HG02852 (cell line): Measurements from ENCODE around the gene CSF2RB.
A peak's percentile ranks its signal among the peaks of the same experiment; 100 is the strongest.
"Not testable (repeated sequence)": the region's sequence is repeated elsewhere in the genome, so short reads cannot be mapped to it uniquely, and the experiment has no call there.

Experiments used
- ATAC-seq: cut with Tn5 transposase; IDR thresholded peaks from one replicate; pipeline ENCODE4 v1.9.1; 2021; ENCODE audit warnings: mild to moderate bottlenecking, moderate library complexity; ENCODE audit not compliant: unreplicated experiment

Gene CSF2RB

DNA sequence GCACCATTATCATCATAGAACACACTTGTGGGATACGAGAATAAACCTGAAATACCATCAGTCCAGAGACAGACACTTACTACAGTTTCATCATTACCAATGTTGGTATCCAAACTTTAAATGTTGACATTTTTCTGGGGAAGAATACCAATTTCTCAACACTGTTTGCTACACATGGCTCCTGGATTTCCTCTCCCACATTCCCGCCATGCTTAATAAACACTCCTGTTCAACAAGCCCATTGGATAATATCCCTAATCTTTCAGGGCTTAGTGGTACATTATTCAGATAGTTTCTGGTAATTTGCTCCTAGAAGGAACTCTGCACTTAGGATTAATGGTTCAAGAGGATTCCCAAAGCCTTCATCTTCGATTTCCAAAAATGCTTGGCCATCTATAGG, 48.2 kb downstream of the CSF2RB start:
- ATAC-seq = no peak

DNA sequence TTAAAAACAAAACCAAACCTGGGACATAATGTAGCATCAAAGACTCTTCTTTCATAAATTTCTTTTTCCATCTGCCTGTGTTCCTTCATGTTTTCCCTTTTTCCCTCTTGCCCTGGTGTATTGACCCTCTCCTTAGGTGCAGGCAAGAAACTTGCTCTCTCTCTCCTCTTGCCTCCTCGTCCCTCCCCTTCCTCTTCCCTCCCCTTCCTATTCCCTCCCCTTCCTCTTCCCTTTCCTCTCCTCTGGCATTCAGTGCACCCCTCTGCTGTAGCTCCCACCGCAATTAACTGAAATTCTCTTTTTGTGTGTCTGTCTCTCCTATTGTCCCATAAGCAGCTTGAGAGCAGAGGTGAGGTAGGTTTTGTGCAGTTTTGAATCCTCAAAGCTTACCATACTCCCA, 49.9 kb downstream of the CSF2RB start:
- ATAC-seq = no peak

DNA sequence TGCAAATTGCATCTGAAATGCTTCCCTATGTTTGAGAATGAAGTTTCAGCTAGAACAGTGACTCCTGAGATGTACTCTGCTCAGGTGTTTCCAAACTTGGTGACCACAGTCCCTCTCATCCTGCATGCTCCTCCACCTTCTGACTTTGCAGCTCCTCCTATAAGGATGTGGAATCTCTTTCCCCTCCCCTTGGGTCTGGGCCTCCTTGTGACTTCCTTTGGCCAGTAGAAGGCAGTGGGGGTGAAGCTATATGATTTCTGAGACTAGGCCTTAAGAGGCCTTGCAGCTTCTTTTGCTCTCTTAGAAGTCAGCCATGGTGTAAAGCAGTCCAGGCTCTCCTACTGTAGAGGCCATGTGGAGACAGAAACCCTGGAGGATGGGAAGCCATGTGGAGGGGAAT, 50.7 kb downstream of the CSF2RB start:
- ATAC-seq = no peak

DNA sequence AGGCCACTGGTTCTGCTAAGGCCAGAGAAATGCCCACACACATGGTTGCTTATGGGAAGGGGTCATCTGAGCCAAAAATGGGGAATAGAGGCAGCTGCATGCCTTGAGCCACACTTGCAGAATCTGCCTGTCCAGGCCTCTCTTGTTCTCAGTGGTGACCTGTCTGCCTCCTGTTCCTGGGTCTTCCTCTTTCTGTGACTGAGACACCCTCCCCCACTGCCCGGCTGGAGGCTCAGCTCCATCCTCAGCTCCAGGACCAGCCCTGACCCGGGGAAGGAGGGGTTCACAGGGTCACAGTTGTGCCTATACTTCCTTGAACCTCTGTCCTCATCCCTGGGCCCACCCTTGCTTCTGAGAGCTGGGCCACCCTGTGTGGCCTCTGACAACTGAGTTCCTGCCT, 52.3 kb downstream of the CSF2RB start:
- ATAC-seq = no peak

DNA sequence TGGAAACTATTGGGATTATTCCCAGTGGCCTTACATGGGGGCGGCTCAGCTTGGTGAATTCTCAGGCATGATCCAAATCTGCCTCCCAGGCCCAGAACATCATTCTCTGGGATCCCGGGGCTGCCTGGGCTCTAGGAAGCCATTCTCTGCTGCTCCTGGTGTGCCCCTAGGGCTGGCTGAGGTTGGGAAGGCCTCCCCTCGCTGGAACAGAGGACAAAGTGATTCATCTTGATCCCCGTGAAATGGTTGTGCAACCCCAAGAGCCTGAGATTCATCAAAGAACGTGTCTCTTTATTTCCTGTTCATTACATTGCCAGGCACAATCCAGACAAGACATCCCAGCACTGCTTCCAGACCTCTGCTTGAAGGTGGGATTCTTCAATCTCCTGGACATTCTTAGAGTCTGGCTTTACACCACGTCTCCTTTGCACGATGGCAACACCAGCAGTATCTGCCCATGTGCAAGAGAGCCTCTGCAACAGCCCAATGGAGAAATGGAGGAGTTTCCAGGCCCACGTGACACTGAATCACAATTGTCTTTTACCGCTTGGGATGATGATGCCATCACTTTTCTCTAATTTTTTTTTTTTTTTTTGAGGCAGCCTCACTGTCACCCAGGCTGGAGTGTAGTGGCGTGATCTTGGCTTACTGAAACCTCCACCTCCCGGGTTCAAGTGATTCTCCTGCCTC, 53.6 kb downstream of the CSF2RB start:
- ATAC-seq = no peak

DNA sequence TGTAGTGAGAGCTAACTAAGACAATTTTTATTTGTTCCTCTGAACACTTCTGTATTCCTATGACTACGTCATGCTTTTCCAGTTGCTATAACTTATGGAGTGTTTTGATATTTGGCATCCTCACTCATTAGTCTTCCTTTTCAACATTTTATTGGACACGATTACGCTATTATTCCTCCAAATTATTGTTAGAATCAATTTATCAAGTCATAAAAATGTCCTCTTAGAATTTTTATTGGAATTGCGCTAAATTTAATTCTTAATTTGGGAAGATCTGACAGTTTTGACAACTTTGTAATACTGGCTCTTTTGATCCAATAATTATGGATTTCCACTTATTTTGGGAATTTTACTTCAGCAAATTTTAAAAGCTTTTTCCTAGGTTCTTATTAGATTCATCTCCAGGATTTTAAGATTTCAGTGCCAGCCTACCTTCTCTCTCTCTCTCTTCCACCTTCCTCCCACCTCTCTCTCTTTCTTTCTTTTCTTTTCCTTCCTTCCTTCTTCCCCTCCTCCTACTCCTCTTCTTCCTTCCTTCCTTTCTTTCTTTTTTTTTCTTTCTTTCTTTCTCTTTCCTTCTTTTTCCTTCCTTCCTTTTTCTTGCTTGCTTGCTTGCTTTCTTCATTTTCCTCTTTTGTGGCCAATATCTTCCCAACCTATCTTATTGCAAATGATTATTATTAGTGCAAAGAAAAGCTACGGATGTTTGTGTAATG, 55.0 kb downstream of the CSF2RB start:
- ATAC-seq = no peak

DNA sequence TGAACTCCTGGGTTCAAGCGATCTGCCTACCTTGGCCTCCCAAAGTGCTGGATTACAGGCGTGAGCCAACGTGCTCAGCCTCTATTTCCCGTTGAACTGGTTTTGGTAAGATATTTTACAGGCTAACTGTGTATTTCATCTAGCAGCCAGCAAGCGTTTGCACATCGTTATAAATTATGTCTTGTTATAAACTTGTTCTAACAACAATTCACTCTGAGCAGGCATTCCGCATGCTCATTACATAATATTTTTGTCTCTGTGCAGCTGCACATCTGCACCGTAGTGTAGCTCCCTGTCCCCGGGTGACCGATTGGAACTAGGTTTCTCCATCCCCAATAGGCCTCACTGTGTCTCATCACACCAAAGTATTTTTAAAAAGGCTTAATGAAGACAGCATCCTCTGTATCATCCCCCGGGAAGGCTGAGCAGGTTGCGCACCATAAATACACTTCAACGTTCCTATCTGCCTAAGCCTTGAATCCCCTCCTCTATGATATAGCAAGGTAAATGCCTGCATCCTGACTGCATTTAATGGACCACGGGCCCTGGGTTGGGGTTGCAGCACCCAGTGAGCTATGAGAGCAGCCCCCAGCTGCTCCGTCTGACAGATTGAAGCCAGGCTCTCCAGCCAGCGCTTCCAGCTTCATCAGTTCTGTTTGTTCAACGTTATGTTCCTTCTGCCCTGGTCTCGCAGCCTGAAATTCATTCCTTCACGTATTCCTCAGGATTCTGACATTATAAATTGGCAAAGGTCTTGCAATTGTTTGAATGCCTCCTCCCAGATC, 58.1 kb downstream of the CSF2RB start:
- ATAC-seq = no peak

DNA sequence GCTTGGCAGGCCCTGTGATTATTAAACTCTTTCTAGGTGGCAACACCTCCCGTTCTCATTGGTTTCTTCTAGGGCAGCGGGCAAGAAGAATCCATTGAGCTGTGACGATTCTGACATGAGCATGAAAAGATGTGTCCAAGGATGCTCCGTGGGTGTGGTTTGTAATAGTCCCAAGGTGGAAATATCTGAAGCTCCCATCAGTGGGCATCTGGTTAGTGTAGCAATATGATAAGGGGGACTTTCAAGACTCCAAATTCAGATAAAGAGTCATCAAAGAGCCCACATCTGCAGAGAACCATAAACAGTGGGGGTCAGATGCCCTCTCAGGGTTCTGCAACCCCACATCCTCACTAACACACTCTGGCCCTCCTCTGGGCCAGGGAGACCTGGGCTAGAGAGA, 63.2 kb downstream of the CSF2RB start:
- ATAC-seq = no peak

DNA sequence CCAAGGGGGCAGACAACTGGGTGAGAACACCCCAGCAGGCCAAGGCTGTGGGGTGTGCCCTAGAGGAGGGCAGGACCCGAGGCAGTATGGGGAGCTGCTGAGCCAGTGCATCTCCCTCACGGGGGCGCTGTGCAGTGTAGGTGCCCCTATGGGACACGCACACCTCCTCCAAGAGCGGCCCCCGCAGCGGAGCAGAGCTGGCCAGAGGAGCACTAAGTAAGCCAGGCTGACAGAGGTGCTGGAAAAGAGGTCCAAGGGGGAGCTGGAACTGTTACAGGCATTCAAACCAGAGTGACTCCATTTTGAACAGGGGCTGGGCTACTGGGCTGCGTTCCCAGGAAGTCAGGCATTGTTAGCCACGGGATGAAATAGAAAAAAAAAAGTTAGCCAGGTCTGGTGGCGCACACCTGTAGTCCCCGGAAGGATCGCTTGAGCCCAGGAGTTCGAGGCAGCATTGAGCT, 64.0 kb downstream of the CSF2RB start:
- no peak for ATAC-seq

DNA sequence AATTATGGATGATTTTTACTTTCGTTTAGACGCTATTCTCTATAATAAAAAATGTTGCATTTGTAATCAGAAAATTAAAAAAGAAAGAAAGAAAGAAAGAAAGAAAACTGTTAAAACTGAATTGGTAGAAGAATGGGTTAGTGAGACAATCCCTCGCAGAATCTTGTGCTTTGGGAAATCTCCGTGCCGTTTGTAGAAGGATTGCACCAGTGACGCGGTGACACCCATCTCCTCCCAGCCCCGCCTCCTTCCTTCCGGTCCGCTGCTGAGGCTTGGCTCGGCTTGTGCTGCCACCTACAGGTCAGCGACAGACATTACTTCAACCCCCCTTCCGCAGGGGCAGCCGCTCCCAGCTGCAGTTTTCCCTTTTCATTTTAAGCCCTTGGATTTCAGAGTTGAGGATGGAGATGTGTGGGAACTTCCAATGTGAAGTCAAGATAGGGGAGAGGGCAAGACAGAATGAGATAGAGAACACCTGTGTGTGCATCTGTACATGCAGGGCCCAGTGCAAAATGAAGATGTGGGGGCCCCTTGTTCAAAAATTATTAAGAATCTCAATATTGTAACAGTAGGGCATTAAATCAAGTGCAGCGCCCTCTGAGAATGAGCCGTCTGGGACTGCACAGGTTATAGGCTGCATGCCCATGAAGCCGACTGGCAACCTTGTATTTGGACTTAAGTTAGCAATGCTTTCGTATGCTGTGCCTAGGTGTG, 64.7 kb downstream of the CSF2RB start:
- peak; percentile 56 for ATAC-seq

DNA sequence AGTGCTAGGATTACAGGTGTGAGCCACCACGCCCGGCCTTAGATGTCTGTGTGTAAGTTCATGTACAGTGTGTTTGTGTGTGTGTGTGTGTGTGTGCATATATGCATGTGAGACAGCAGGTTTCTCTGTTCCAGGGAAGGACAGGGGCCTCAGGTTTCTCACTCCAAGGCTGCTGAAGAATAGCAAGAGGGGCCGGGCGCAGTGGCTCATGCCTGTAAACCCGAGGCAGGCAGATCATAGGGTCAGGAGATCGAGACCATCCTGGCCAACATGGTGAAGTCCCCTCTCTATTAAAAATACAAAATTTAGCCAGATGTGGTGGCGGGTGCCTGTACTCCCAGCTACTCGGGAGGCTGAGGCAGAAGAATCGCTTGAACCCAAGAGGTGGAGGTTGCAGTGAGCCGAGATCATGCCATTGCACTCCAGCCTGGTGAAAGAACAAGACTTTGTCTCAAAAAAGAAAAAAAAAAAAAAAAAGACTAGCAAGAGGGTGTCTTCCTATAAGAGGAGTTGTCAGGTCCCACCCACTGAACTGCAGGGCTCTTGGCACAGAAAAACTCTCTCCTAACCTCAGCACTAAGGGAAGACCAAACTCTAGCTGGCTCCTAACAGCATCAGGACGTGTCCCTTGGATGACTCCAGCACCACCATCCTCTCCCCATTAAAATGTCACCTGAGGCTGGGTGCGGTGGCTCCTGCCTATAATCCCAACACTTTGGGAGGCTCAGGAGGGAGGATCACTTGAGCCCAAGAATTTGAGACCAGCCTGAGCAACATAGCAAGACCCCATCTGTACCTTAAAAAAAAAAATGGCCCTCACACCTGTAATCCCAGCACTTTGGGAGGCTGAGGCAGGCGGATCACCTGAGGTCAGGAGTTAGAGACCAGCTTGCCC, 65.8 kb downstream of the CSF2RB start:
- ATAC-seq = no peak

DNA sequence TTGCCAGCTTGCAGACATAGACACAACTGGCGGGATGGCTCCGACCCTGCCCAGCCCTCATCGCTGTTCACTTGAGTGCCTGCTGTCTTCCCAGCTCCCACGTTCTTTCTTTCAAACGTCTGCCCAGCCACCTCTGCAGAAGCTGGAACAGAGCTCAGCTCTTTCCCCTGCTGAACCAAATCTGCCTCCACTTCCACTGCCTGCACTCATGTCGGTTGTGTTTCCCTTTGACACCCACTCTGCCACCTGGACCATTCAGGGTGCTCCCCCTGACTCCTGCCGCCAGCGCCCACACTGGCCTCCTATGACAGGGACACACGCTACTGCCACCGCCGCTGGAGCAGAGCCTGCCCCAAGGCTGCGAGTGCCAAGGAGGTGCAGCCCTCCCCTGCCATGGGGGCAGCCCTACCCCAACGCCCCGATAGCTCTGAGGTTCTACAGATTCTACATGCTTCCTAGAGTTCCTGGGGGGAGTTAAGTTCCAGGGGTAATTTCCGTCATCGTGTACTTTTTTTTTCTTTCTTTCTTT, 67.9 kb downstream of the CSF2RB start:
- no peak for ATAC-seq

DNA sequence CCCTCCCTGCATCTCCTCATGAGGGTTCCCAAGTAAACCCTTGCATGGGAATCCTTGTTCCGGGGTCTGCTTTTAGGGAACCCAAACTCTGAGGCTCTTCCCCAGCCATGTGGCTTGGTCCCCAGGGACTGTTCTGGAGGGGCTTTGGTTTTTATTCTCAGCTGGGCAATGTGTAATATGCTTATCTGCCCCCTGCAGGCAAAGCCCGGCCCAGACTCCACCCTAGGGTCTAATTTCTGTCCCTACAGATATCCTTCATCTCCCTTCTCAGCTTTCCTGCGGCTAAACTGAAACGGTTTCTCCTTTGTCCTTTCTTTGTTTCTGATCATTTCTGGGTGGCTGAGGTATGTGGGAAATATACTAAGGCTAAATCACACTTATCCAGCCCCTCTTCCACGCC, 68.7 kb downstream of the CSF2RB start:
- no peak for ATAC-seq

DNA sequence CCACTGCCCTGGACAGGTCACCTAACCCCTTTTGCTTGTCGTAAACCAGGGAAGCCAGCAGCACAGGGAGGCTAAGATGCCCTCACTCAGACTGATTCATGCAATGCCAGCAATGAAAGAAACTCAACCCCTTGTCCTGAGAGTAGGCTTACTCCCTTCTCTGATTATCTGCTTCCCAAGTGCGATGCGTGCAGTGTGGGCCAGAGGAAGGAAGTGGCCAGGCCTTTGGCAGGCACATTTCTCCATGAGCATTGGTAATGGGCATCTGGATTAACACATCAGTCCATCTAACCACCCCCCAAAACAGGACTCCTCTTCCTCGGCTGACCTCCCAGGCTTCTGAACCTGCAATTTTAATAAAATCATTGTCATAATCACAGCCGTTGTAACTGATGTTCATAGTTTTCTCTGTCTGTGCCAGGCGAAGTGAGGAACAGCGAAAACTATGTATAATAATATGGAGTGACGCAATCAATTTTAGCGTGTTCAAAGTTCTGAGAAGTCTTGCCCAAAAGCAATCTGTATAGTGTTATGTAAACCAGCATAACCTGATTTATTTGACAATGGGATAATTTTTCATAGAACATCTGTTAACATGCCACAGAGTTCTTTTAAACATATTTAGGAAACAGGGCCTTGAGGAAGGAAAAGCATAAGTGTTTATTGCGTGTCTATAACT, 71.9 kb downstream of the CSF2RB start:
- no peak for ATAC-seq

DNA sequence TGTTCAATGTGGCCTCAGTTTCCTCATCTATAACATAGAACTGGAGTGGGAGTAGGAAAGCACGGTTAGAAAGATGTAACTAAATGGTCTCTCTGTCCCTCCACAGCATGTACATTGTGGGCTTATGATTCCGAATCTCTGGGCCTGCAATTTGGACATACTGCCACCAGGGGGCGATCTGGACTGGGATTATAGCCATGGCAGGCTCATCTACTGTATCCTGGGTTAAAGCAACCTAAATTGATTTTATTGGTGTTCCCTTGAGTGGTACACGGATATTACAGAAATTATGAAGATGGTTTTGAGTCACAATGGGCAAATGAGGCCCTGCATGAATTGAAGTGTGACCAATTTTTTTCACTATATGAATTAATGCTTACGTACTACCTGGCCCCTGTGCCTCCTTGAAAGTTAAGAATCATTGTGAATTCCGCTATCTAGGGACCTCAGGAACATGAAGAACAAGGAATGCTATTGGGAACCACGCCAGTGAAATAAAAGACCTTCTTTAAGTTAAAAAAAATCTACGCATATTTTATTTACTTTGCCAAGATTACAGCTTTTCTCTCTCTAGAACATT, 72.9 kb downstream of the CSF2RB start:
- no peak for ATAC-seq

DNA sequence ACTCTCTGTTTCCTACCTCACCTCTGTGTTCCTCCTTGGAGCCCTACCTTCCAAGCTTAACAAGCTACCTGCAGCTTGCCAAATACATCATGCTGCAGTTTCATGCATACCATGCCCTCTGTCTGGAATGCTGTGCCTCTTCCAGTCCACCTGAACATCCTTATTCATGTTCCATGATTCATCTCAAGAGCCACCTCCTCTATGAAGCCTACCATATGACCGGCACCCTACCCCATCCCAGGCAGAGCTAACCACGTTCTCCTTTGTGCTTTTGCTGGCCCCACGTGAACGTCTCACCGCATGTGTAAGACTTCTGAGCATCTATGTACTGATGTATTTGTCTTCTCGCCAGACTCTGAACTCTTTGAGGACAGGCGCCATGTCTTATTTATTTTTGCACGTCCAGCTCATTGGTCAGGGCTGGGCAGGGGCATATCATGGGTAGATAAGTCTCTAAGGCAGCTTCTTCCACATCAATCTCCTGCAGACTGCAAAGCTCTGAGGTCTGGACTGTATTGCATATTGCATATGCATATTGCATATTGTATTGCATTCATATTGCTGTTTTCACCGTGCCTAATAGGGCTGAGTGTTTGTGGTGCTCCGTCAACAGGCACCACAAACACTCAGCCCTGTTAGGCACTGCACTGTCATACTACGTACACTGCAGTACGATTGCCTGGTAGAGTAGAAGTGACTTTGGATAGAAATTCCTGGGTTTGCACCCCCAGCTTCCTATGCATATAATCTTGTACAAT, 74.8 kb downstream of the CSF2RB start:
- no peak for ATAC-seq

DNA sequence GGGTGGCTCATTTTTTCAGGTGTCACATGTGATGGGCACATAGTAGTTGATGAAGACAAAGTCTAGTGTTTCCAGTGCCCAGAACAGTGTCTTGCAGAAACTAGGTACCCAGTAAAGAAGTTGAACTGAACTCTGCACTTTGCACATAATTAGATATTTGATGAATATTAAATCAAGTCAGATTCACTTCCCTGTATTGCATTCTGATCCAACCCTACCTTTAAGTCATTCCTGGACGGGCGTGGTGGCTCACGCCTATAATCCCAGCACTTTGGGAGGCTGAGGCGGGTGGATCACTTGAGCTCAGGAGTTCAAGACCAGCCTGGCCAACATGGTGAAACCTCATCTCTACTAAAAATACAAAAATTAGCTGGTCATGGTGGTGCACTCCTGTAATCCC, 75.6 kb downstream of the CSF2RB start:
- ATAC-seq = not testable (repeated sequence)
